GM23338 (cell line): ENCODE results near the gene TMEM107. TPM values are rescaled to one million over a fixed set of nuclear protein-coding genes. Genes with fewer than 3 reads are reported as not detected.
A peak's percentile ranks its signal among the peaks of the same experiment; 100 is the strongest.

Experiments used
- ATAC-seq: fragments of 200-7000 bp; cut with Tn5 transposase; 3 replicates; pipeline ENCODE4 v1.9.1; 2020
- DNase-seq: peaks from one replicate; pipeline ENCODE4 v3.0.0-alpha.2; 2015; ENCODE audit warnings: low spot score
- H2AFZ ChIP-seq: fragments of 200-600 bp; sonication (generic); 2 replicates; pipeline ENCODE4 v1.8.0; 2016; ENCODE audit warnings: antibody characterized with exemption, mild to moderate bottlenecking, moderate library complexity
- H3F3A ChIP-seq: fragments of 200-600 bp; sonication (generic); replicated peaks from 2 replicates; pipeline ENCODE4 v1.8.0; 2017; ENCODE audit warnings: antibody characterized with exemption, mixed run types, low read depth
- H3K27ac ChIP-seq: fragments of 200-600 bp; sonication (generic); 2 replicates; pipeline ENCODE4 v1.6.1; 2016; ENCODE audit warnings: low read depth
- H3K27me3 ChIP-seq: fragments of 200-600 bp; sonication (generic); 2 replicates; pipeline ENCODE4 v1.8.0; 2016; ENCODE audit warnings: mild to moderate bottlenecking, mixed run types, moderate library complexity; ENCODE audit not compliant: insufficient read depth
- H3K36me3 ChIP-seq: fragments of 200-600 bp; sonication (generic); 2 replicates; pipeline ENCODE4 v1.8.0; 2016; ENCODE audit warnings: mild to moderate bottlenecking; ENCODE audit not compliant: insufficient read depth
- H3K4me1 ChIP-seq: fragments of 200-600 bp; sonication (generic); 2 replicates; pipeline ENCODE4 v1.8.0; 2016; ENCODE audit warnings: mild to moderate bottlenecking, moderate library complexity; ENCODE audit not compliant: insufficient read depth
- H3K4me2 ChIP-seq: fragments of 200-600 bp; sonication (generic); 2 replicates; pipeline ENCODE4 v1.7.1; 2017; ENCODE audit warnings: mixed run types
- H3K4me3 ChIP-seq: fragments of 200-600 bp; sonication (generic); 2 replicates; pipeline ENCODE4 v1.6.1; 2016; ENCODE audit warnings: mixed run types
- H3K79me2 ChIP-seq: fragments of 200-600 bp; sonication (generic); replicated peaks from 2 replicates; pipeline ENCODE4 v1.8.0; 2017; ENCODE audit warnings: mild to moderate bottlenecking; ENCODE audit not compliant: insufficient read depth
- H3K9me2 ChIP-seq: fragments of 200-600 bp; sonication (generic); 2 replicates; pipeline ENCODE4 v1.8.0; 2017; ENCODE audit not compliant: insufficient read depth
- H4K20me1 ChIP-seq: fragments of 200-600 bp; sonication (generic); replicated peaks from 2 replicates; pipeline ENCODE4 v1.8.0; 2017; ENCODE audit warnings: mild to moderate bottlenecking; ENCODE audit not compliant: insufficient read depth
- H3K27ac Mint-ChIP-seq: 2 replicates; pipeline ENCODE4 v1.8.0; 2020; ENCODE audit warnings: inconsistent platforms, mild to moderate bottlenecking, moderate library complexity, mixed read lengths
- H3K27me3 Mint-ChIP-seq: 3 replicates; pipeline ENCODE4 v1.8.0; 2022; ENCODE audit warnings: low read depth, mild to moderate bottlenecking, moderate library complexity, mixed read lengths, inconsistent platforms; ENCODE audit not compliant: insufficient read depth, poor library complexity
- H3K36me3 Mint-ChIP-seq: 3 replicates; pipeline ENCODE4 v1.8.0; 2021; ENCODE audit warnings: low read depth, mild to moderate bottlenecking, inconsistent platforms, moderate library complexity, mixed read lengths
- H3K4me1 Mint-ChIP-seq: 3 replicates; pipeline ENCODE4 v1.8.0; 2020; ENCODE audit warnings: mild to moderate bottlenecking, inconsistent platforms, mixed read lengths
- H3K4me3 Mint-ChIP-seq: 3 replicates; pipeline ENCODE4 v1.8.0; 2021; ENCODE audit warnings: moderate library complexity, mild to moderate bottlenecking, inconsistent platforms, mixed read lengths
- H3K9me3 Mint-ChIP-seq: 3 replicates; pipeline ENCODE4 v1.8.0; 2020; ENCODE audit warnings: moderate library complexity, mild to moderate bottlenecking, inconsistent platforms, mixed read lengths
- CREB1 ChIP-seq: fragments of 250-450 bp; sonication (Bioruptor Pico); IDR thresholded peaks from 2 replicates; pipeline ENCODE4 v1.5.0; 2020; ENCODE audit warnings: low read depth, mild to moderate bottlenecking, moderate library complexity
- EZH2 ChIP-seq: fragments of 200-600 bp; sonication (generic); IDR thresholded peaks from one replicate; pipeline ENCODE4 v1.8.0; 2017; ENCODE audit warnings: antibody characterized with exemption, mild to moderate bottlenecking, low read depth; ENCODE audit not compliant: unreplicated experiment
- EZH2phosphoT487 ChIP-seq: fragments of 200-600 bp; sonication (generic); IDR thresholded peaks from one replicate; pipeline ENCODE4 v1.8.1; 2018; ENCODE audit warnings: antibody characterized with exemption; ENCODE audit not compliant: unreplicated experiment
- JUNB ChIP-seq: IDR thresholded peaks from one replicate; pipeline ENCODE4 v1.6.1; 2016; ENCODE audit warnings: antibody characterized with exemption; ENCODE audit not compliant: unreplicated experiment
- NANOG ChIP-seq: IDR thresholded peaks from 2 replicates; pipeline ENCODE4 v1.6.1; 2016; ENCODE audit warnings: antibody characterized with exemption, borderline replicate concordance
- POLR2AphosphoS5 ChIP-seq: IDR thresholded peaks from 2 replicates; pipeline ENCODE4 v1.6.1; 2016; ENCODE audit warnings: antibody characterized with exemption, low read depth
- STAT1 ChIP-seq: IDR thresholded peaks from one replicate; pipeline ENCODE4 v1.6.1; 2016; ENCODE audit warnings: antibody characterized with exemption; ENCODE audit not compliant: unreplicated experiment
- ZNF114 ChIP-seq: fragments of 250-450 bp; sonication (Bioruptor Pico); IDR thresholded peaks from 2 replicates; pipeline ENCODE4 v1.5.0; 2020; ENCODE audit warnings: mild to moderate bottlenecking, moderate library complexity
- ZNF331 ChIP-seq: fragments of 250-450 bp; sonication (Bioruptor Pico); IDR thresholded peaks from 2 replicates; pipeline ENCODE4 v1.5.0; 2020; ENCODE audit warnings: low read depth, mild to moderate bottlenecking, moderate library complexity
- polyA plus RNA-seq: library from polyadenylated mRNA; unstranded; fragments of >200 nt; fragmentation: Nextera tagmentation; extraction: Ambion mirVana; gene quantifications from 2 replicates; pipeline ENCODE4 v1.2.1, GENCODE V29; 2016
- total RNA-seq: library from RNA; depleted of rRNA; stranded (reverse); fragments of >200 nt; shearing (Covaris generic); gene quantifications from 2 replicates; pipeline ENCODE4 v1.2.3, GENCODE V29; 2014
- TF ChIP-seq, protein P1 (sequence below), 2 experiments: fragments of 200-600 bp in 1 of 2; sonication (generic) in 1 of 2; conservative IDR thresholded peaks; 2 replicates each; pipeline versions ENCODE4 v1.5.1 to v1.6.1; 2016 to 2017; ENCODE audit warnings: antibody characterized with exemption in 2 of 2, low read depth in 2 of 2, mild to moderate bottlenecking in 2 of 2, moderate library complexity in 1 of 2
- TF ChIP-seq, protein P2 (sequence below): IDR thresholded peaks from 2 replicates; pipeline ENCODE4 v1.6.1; 2016; ENCODE audit warnings: antibody characterized with exemption
- TF ChIP-seq, protein P3 (sequence below): IDR thresholded peaks from one replicate; pipeline ENCODE4 v1.6.1; 2018; ENCODE audit warnings: antibody characterized with exemption; ENCODE audit not compliant: unreplicated experiment

TMEM107 gene
- total and polyA plus RNA-seq, 2 experiments from 2014 or later: 10.8 to 20.4 TPM

DNA sequence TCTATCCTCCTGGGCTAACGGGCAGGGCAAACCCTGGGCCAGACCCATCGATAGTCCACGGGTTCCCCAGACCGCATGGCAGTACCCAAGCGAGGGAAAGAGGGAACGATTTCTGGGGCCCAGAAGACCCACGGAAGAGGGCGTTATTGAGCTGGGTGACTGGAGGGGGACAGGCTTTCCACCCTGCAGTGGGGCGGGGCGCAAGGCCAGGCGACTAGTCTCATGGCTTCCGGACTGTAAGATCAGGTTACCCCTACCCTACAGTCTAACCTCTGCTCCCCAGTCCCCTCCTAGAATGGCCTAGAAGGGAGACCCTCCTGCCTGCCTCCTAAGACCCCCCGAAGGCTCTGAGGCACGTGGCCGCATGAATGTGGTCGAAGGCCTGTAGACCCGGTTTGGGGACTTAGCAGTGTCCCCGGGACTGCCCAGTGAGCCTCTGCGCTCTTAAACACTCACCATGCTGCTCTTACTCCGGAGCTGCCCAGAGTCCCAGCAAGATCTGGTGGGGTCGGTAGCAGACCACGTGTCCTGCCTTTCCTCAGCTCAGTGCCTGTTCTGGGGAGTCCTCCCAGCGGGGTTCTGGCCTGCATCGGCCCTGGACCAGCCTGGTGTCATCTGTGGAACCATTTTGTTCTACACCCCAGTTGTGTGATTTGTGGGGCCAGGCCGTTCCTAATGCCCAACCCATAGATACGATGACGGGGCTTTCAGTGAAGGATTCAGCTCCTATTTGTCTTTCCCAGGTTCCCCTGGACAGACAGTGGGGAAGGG, 47.4 kb upstream of the TMEM107 start:
- Histone ChIP-seq H3K27ac (peak overlapping the region; percentile 94), H3K4me3 (peak overlapping the region; percentile 81), H3K79me2 (no peaks in the 10 kb centered on the region), H3F3A (peaks cover 42% of the 10 kb centered on the region), H3K4me2 (peak overlapping the region; percentile 92), H3K36me3 (no peaks in the 10 kb centered on the region), H4K20me1 (no peaks in the 10 kb centered on the region; the same call in none of the 2 replicates), H3K4me1 (peaks cover 6% of the 10 kb centered on the region; the same call in 1 of the 2 replicates), H3K27me3 (no peaks in the 10 kb centered on the region), H2AFZ (peak overlapping the region; percentile 77; the same call in 1 of the 2 replicates), H3K9me2 (no peaks in the 10 kb centered on the region)
- Mint-ChIP-seq H3K4me3 (peak overlapping the region; percentile 95), H3K36me3 (peaks cover 26% of the 10 kb centered on the region), H3K4me1 (peaks cover 12% of the 10 kb centered on the region), H3K27me3 (peaks cover 64% of the 10 kb centered on the region), H3K27ac (peak overlapping the region; percentile 99), H3K9me3 (peaks cover 34% of the 10 kb centered on the region)
- ATAC-seq (peak; percentile 28), DNase-seq (peak; percentile 82)
- TF ChIP-seq EZH2: no peak
- peak; percentile 57; the same call in 1 of the 2 replicates for TF ChIP-seq POLR2AphosphoS5
- TF ChIP-seq, protein P1, sequence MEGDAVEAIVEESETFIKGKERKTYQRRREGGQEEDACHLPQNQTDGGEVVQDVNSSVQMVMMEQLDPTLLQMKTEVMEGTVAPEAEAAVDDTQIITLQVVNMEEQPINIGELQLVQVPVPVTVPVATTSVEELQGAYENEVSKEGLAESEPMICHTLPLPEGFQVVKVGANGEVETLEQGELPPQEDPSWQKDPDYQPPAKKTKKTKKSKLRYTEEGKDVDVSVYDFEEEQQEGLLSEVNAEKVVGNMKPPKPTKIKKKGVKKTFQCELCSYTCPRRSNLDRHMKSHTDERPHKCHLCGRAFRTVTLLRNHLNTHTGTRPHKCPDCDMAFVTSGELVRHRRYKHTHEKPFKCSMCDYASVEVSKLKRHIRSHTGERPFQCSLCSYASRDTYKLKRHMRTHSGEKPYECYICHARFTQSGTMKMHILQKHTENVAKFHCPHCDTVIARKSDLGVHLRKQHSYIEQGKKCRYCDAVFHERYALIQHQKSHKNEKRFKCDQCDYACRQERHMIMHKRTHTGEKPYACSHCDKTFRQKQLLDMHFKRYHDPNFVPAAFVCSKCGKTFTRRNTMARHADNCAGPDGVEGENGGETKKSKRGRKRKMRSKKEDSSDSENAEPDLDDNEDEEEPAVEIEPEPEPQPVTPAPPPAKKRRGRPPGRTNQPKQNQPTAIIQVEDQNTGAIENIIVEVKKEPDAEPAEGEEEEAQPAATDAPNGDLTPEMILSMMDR (conservative IDR thresholded peaks at IDR 0.05; ENCODE audit: low read depth in 2 of 2): peak; percentile 28 to 68

DNA sequence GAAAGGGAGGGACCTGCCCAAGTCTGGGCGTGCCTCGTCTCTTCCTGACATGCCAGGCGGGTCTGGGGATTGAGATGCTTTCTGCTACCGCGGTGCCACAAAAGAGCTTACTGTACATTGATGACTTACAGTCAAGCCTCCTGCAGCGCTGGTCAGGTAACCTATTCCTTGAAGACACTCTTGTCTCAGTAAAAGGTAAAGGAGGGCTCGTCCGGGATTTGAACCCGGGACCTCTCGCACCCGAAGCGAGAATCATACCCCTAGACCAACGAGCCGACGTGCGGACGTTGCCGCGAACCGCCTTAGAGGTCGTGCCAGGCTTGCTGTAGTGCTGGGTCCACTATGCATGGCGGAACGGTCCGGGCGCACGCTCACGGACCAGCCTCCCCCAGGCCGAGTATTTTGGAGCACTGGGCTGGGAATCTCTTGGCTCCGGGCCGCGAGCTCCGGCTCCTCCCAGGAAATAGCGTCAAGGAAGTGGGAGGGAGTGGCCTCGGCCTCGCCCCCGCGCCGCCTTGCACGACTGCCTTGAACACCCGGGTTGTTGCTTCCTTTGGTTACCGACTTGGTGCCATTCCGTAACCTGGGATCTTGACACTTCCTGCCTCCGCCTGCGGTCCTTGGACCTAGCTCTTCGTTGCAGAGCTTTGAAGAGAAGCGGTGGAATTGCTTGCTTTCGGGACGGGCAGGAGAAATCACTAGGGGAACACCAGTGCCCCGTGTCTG, 46.6 kb upstream of the TMEM107 start:
- Mint-ChIP-seq H3K36me3 (peaks cover 25% of the 10 kb centered on the region), H3K4me3 (peak overlapping the region; percentile 95), H3K27ac (peak overlapping the region; percentile 99), H3K9me3 (peaks cover 34% of the 10 kb centered on the region), H3K4me1 (peaks cover 13% of the 10 kb centered on the region), H3K27me3 (peaks cover 66% of the 10 kb centered on the region)
- no peaks in the 10 kb centered on the region; the same call in 1 of the 2 replicates for H4K20me1 ChIP-seq
- H3K4me1 ChIP-seq: peaks cover 6% of the 10 kb centered on the region; the same call in 1 of the 2 replicates
- no peak overlapping the region for H2AFZ ChIP-seq
- peak overlapping the region; percentile 92 for H3K4me2 ChIP-seq
- no peaks in the 10 kb centered on the region for H3K9me2 ChIP-seq
- H3K27me3 ChIP-seq: no peaks in the 10 kb centered on the region
- H3K36me3 ChIP-seq: no peaks in the 10 kb centered on the region
- peak; percentile 21 for ATAC-seq
- peak; percentile 93 for DNase-seq
- H3F3A ChIP-seq: peaks cover 36% of the 10 kb centered on the region
- H3K79me2 ChIP-seq: no peaks in the 10 kb centered on the region
- peak overlapping the region; percentile 94 for H3K27ac ChIP-seq
- H3K4me3 ChIP-seq: peak overlapping the region; percentile 81
- TF ChIP-seq, protein P2, sequence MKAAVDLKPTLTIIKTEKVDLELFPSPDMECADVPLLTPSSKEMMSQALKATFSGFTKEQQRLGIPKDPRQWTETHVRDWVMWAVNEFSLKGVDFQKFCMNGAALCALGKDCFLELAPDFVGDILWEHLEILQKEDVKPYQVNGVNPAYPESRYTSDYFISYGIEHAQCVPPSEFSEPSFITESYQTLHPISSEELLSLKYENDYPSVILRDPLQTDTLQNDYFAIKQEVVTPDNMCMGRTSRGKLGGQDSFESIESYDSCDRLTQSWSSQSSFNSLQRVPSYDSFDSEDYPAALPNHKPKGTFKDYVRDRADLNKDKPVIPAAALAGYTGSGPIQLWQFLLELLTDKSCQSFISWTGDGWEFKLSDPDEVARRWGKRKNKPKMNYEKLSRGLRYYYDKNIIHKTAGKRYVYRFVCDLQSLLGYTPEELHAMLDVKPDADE: no peak
- no peak for TF ChIP-seq NANOG
- TF ChIP-seq, protein P3, sequence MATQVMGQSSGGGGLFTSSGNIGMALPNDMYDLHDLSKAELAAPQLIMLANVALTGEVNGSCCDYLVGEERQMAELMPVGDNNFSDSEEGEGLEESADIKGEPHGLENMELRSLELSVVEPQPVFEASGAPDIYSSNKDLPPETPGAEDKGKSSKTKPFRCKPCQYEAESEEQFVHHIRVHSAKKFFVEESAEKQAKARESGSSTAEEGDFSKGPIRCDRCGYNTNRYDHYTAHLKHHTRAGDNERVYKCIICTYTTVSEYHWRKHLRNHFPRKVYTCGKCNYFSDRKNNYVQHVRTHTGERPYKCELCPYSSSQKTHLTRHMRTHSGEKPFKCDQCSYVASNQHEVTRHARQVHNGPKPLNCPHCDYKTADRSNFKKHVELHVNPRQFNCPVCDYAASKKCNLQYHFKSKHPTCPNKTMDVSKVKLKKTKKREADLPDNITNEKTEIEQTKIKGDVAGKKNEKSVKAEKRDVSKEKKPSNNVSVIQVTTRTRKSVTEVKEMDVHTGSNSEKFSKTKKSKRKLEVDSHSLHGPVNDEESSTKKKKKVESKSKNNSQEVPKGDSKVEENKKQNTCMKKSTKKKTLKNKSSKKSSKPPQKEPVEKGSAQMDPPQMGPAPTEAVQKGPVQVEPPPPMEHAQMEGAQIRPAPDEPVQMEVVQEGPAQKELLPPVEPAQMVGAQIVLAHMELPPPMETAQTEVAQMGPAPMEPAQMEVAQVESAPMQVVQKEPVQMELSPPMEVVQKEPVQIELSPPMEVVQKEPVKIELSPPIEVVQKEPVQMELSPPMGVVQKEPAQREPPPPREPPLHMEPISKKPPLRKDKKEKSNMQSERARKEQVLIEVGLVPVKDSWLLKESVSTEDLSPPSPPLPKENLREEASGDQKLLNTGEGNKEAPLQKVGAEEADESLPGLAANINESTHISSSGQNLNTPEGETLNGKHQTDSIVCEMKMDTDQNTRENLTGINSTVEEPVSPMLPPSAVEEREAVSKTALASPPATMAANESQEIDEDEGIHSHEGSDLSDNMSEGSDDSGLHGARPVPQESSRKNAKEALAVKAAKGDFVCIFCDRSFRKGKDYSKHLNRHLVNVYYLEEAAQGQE: peak; percentile 7
- no peak for TF ChIP-seq STAT1
- TF ChIP-seq, protein P1 (conservative IDR thresholded peaks at IDR 0.05; ENCODE audit: low read depth in 2 of 2): no peak
- TF ChIP-seq EZH2phosphoT487: no peak
- TF ChIP-seq POLR2AphosphoS5: peak; percentile 85
- no peak for TF ChIP-seq ZNF331 (CRISPR knock-in tag)
- TF ChIP-seq CREB1 (CRISPR knock-in tag): peak; percentile 72
- no peak for TF ChIP-seq EZH2
- TF ChIP-seq JUNB: no peak
- TF ChIP-seq ZNF114: no peak
